Epidermal melanocyte (primary cell): Measurements from ENCODE around the gene HEATR5A.
"Not testable (repeated sequence)": the region's sequence is repeated elsewhere in the genome, so short reads cannot be mapped to it uniquely, and the experiment has no call there.

Experiments used
- DNase-seq: peaks from one replicate; pipeline ENCODE4 v3.0.0; 2011; ENCODE audit warnings: low spot score; ENCODE audit not compliant: insufficient read length

The HEATR5A gene

GRCh38 chr14:31389946-31390345 lies 30.4 kb downstream of the HEATR5A start:
- DNase-seq = no peak

DNA sequence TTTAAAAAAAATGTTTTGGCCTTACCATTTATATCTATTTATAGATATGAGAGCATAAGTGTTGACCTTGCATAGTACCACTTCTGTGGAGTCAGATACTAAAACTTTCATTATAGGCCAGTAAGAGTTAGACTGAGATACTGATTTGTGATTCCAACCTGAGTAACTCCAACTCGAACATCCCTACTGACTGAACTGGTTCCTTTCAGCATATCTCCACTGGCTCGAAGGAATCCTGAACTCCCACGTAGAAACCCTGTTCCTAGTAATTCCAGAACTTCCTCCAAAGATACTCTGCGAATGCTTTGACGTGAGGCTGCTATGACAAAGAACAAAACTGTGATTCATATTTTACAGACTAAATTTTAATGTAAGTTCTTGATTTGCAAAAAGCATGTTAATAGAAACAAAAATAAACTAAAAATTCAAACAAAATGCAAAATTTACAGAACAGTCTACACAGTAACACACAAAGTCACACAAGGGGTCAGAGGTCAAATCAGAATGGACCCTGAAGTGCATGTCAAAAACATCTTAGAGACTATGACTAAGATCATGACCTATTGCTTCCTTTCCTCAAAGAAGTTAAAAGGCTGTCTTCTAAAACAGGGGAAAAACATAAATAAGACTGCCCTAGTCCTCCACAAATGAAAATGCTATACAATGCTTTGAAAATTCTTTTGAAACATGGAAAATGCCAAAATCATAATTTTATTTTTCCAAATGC lies 31.5 kb downstream of the HEATR5A start:
- DNase-seq = no peak

GRCh38 chr14:31387091-31387490 lies 33.3 kb downstream of the HEATR5A start:
- DNase-seq = no peak

- DNase-seq = no peak
These were observed 34.1 kb downstream of the HEATR5A start for GRCh38 chr14:31386271-31386670.

DNA sequence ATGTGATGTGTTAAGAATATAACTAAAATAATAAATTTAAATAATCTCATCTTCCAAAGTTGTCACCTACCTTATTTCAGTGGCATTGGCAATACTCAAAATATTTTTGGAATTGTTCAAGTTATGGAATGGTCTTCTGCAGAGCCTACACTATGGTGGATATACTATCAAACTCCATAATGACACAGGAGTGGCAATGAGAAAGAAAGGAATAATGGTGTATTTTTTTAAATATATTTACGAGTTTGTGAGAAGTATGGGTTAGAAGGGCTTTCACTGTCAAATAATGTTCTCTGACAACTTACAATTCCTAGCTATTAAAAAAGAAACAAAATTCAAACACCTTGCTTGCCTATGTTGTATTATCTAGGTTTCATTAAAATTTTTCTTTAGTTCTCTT lies 38.1 kb downstream of the HEATR5A start:
- no peak for DNase-seq

GRCh38 chr14:31380106-31380505 lies 40.2 kb downstream of the HEATR5A start:
- DNase-seq = no peak

GRCh38 chr14:31379125-31379947 lies 41.0 kb downstream of the HEATR5A start:
- not testable (repeated sequence) for DNase-seq

GRCh38 chr14:31377433-31377832 lies 42.9 kb downstream of the HEATR5A start:
- DNase-seq = no peak

GRCh38 chr14:31371646-31372045 lies 48.7 kb downstream of the HEATR5A start:
- DNase-seq = no peak

DNA sequence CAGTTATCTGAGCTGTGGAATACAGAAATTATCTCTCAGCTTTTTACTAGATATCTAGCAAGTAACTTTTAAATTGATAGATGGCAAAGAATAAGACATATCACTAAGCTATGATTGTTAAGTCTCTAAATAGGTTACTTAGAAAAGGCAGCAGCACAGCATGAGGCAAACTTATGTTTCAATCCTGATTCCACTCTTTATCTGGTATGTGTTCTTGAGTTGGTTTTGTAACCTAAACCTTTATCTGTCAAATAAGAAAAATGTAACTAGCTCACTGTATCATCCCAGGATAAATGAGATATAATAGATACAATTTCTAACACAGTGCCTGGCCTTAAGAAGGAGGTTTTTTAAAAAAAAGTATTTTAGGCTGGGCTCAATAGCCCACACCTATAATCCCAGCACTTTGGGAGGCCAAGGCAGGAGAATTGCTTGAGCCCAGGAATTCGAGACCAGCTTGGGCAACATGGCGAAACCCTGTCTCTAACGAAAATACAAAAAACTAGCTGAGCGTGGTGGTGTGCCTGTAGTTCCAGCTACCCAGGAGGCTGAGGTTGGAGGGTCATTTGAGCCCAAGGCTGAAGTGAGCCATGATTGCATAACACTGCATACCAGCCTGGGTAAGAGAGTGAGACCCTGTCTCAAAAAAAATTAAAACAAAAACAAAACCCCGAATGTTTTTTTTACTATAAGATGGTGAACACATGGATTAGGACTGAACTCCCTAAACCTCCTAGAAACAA lies 56.8 kb downstream of the HEATR5A start:
- DNase-seq = no peak

DNA sequence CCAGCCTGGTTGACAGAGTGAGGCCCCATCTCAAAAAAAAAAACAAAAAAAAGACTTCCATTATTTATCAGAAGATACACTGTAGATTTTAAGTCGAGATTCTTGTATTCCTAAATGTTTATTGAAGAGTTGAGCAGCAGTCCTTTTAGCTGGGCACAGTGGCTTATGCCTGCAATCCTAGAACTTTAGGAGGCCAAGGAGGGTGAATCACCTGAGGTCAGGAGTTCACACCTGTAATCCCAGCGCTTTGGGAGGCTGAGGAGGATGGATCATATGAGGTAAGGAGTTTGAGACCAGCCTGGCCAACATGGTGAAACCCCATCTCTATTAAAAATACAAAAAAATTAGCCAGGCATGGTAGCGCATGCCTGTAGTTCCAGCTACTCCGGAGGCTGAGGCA lies 57.6 kb downstream of the HEATR5A start:
- no peak for DNase-seq

- DNase-seq = not testable (repeated sequence)
These were observed 58.6 kb downstream of the HEATR5A start for GRCh38 chr14:31361761-31362160.

- no peak for DNase-seq
These were observed 59.3 kb downstream of the HEATR5A start for GRCh38 chr14:31360919-31361662.

- no peak for DNase-seq
These were observed 63.1 kb downstream of the HEATR5A start for GRCh38 chr14:31357279-31357678.

DNA sequence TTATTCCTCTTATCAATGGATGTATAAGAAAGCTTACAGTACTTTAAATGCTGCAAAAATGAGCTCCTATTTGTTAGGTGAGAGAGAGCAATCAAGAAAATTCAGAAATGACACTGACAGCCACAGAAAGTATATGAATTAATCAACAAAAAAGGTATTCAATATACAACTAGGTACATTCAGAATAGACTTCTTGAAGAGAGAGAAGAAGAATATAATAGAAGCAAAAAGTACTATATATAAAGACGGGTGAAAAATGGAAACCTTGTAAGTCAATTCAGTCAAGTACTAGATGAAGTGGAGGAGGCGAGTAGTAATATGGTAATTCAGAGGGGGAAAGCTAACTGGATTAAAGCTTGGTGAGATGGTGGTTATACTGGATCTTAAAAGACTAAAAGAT lies 74.3 kb downstream of the HEATR5A start:
- no peak for DNase-seq

GRCh38 chr14:31341280-31341679 lies 79.1 kb downstream of the HEATR5A start:
- no peak for DNase-seq

GRCh38 chr14:31340297-31341063 lies 79.9 kb downstream of the HEATR5A start:
- DNase-seq = no peak

GRCh38 chr14:31339743-31340142 lies 80.6 kb downstream of the HEATR5A start:
- DNase-seq = no peak

GRCh38 chr14:31337331-31337730 lies 83.0 kb downstream of the HEATR5A start:
- DNase-seq = no peak

DNA sequence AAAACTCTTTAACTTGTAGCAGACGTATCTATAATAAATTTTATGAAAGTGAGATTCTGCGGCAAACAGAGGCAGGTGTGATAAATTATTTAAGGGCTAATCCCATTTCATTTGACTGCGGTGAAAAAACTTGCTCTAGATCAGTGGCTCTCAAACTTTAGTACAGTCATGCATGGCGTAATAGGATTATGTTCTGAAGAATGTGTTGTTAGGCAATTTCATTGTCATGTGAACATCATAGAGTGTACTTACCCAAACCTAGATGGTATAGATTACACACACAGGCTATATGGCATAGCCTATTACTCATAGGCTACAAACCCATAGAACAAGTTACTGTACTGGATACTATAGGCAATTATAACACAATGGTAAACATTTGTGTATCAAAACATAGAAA lies 83.7 kb downstream of the HEATR5A start:
- no peak for DNase-seq

- not testable (repeated sequence) for DNase-seq
These were observed 89.0 kb downstream of the HEATR5A start for GRCh38 chr14:31331395-31331794.
